C4-2B (cell line): ENCODE data around the gene AMBP.

Experiments used
- H3K27ac ChIP-seq: fragments of 450-650 bp; 2 replicates; pipeline ENCODE4 v1.5.1; 2017
- ZFX ChIP-seq: fragments of 450-650 bp; IDR thresholded peaks from 2 replicates; pipeline ENCODE4 v1.6.1; 2017
- TF ChIP-seq, protein P1 (sequence below): fragments of 450-650 bp; conservative IDR thresholded peaks from 2 replicates; pipeline ENCODE4 v1.5.1; 2017; ENCODE audit warnings: mild to moderate bottlenecking

The AMBP gene

DNA sequence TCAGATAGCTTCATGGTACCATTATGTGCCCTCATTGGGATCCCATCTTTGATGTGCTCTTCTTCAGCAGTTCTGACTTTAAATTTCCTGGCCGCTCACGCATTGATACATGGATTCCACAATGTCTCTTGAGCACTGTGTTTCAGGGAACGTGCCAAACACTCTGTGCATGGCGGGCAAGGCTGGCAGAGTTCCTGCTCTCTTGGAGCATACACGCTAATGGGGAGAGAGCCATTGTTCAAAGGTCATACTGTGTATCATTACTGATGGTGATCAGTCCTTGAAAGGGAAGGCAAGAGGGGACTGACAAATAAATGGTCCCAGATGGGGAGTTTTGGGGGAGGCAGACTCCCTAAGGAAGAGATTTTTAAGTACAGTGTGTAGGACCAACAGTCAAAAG lies 52.3 kb downstream of the AMBP start:
- TF ChIP-seq, protein P1, sequence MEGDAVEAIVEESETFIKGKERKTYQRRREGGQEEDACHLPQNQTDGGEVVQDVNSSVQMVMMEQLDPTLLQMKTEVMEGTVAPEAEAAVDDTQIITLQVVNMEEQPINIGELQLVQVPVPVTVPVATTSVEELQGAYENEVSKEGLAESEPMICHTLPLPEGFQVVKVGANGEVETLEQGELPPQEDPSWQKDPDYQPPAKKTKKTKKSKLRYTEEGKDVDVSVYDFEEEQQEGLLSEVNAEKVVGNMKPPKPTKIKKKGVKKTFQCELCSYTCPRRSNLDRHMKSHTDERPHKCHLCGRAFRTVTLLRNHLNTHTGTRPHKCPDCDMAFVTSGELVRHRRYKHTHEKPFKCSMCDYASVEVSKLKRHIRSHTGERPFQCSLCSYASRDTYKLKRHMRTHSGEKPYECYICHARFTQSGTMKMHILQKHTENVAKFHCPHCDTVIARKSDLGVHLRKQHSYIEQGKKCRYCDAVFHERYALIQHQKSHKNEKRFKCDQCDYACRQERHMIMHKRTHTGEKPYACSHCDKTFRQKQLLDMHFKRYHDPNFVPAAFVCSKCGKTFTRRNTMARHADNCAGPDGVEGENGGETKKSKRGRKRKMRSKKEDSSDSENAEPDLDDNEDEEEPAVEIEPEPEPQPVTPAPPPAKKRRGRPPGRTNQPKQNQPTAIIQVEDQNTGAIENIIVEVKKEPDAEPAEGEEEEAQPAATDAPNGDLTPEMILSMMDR, result no peak
- H3K27ac ChIP-seq, result no peak overlapping the region

DNA sequence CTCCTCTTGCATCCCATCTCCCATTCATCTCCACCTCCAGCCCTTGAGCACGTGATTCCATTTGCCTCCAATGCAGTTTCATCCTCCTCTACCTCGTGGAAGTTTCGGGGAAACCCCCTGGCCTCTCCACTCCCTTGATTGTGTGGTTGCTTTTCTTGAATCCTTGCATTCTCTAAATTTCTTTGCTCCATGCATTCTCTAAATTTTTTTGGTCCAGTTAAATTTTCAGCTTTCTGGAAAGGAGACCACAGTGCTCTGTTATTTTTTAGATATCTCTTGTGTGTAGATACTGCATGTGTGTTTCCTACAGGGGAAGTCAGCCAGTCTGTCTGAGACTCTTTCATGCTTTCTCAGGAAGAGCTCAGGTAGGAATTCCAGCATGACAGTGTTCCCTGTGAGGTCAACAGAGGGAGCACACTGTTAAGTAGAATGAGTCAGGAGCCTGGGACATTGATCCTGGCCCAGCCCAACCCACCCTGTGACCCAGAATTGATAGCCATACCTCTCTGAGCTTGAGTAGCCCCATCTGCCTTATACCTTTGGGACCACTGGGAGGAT lies 52.8 kb downstream of the AMBP start:
- TF ChIP-seq, protein P1, result no peak
- TF ChIP-seq ZFX, result no peak
- H3K27ac ChIP-seq, result no peak overlapping the region

DNA sequence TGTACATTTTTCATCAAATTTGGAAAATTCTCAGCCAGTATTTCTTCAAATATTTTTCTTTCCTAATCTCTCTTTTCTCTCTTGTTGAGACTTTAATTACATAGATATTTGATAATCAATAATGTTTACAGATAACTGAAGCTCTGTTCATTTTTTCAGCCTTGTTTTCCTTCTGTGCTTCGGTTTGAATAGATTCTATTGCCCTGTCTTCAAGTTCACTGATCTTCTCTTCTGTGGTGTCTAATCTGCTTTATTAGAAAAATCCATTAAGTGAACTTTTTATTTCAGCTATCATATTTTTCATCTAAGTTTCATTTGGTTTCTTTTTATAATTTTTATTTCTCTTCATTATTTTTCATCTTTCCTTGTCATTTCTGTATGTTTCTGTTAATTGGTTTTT lies 54.1 kb downstream of the AMBP start:
- TF ChIP-seq, protein P1, result no peak
- TF ChIP-seq ZFX, result no peak
- no peak overlapping the region for H3K27ac ChIP-seq

DNA sequence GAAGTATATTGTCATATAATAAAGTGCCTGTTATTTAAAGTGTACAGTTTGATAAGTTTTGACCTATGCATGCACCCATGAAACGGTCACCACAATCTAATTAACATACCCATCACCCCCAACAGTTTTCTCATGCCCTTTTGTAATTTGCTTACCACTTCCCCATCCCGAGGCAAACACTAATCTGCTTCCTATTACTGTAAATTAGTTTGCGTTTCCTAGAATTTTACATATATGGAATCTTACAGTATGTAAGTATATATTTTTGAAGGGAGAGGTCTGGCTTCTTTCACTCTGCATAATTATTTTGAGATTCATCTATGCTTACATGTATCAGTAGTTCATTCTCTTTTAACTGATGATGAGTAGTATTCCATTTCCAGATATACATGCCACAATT lies 56.5 kb downstream of the AMBP start:
- TF ChIP-seq ZFX, result no peak
- TF ChIP-seq, protein P1, result no peak
- no peak overlapping the region for H3K27ac ChIP-seq

DNA sequence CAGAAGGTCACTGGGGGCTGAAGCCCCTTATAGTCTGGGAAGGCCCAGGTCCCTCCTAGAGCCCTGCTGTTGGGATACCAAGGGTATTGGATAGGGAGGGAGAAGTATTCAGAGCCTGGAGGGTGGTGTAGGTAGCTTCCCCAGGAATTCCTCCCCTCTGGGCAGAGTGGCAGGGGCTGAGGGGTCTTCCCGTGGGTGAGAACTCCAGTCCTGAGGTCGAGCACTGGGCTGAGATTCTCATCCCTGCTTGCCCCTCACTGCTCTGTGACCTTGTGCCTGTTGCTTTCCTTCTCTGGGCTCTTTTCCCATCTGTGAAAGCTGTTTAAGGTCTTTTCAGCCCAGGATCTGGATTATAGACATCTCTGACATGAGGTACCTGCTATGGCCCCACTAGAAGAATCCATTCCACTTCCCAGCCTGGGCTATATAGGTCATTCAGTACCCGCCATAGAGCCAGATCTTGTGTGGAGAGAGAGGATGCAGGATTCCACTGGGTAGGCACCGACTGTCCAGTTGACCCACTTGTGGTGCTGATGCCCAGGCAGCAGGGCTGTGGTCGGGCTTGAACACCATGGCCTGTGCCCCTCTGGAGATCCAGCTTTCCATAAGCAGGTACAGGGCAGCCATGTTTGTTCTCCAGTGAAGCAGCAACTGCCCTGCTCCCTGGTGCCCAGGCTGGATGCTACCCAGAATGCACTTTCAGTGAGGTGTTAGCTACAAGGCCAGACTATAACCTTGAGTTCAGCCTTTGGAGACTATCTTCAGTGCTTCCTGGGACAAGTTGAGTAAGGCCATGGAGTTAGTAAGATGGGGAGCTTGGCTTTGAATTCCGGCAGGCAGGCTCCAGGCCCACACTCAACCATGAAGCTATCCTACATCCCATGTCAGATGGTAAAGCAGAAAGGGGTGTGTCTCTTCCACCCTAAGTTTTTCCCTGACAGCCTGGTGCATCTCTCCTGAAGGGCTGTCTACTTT lies 60.1 kb downstream of the AMBP start:
- no peak overlapping the region for H3K27ac ChIP-seq
- no peak for TF ChIP-seq ZFX
- TF ChIP-seq, protein P1, result no peak

DNA sequence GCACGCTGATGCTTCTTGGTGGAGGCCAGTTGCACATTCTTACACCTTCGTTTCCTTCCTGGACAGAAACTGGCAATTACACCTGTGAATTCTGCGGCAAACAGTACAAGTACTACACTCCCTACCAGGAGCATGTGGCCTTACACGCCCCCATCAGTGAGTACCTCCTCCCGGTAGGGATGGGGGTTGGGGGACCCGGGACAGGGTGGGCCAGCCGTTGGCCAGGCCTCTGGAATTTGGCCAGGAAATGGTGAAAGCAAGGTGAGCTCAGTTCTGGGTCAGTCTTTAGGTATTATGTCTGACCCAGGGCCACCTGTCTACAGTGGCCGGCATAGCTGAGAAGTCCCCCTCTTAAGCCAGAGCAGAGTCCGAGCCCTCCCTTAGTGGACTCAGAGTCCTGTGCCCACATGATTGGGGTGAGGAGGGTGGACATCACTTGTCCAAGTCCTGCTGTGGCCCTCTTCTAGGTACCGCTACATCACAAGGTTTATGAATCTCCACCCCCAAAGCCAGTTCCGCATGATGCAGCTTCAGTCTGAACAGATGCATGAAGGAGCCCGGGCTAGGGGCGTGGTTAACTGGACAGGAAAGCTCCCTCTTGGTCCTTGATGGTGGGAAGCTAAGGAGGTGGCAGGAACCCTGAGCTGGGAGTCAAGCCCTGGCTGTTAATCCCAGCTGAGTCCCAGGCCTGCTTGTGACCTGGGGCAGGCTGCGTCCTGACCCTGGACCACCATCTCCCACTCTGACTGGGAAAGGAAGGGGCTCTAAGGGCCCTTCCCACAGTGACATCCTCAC lies 61.3 kb downstream of the AMBP start:
- TF ChIP-seq, protein P1, result no peak
- no peak overlapping the region for H3K27ac ChIP-seq

DNA sequence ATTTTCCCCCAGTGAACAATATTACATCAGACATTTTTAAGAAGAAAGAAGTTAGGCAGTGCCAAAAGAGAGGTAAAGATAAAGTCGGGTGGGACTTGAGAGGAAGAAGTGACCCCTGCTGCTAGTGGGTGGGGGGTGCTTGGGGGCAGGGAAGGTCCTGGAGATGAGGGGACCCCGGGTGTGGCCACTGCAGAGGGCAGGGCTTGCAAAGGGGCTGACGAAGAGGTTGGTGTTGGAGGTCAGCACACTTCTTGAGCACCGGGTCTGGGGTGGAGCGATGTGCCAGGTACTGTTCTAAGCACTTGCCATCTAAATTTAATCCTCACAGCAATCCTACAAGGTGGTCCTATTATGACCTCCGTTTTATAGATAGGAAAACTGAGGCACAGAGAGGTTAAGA lies 62.0 kb downstream of the AMBP start:
- H3K27ac ChIP-seq, result no peak overlapping the region
- TF ChIP-seq ZFX, result no peak
- TF ChIP-seq, protein P1, result no peak
